Prostate gland (tissue), 2 donors: Measurements from ENCODE around the gene RNF187.

ENCODE experiments used
- POLR2AphosphoS5 ChIP-seq: sonication (generic); formaldehyde crosslinking; IDR thresholded peaks from one replicate; pipeline ENCODE4 v1.6.1; 2017; ENCODE audit warnings: antibody characterized with exemption
- TF ChIP-seq, protein P1 (sequence below), 4 experiments: fragments of 200-600 bp in 2 of 4; fragments of 450-650 bp in 2 of 4; sonication (generic) in 2 of 4; IDR thresholded peaks; 1 replicate in 3 of 4; 2 replicates in 1 of 4; pipeline ENCODE4 v1.5.1; 2016 to 2019; ENCODE audit warnings: antibody characterized with exemption in 4 of 4, mild to moderate bottlenecking in 2 of 4, moderate library complexity in 2 of 4

DNA sequence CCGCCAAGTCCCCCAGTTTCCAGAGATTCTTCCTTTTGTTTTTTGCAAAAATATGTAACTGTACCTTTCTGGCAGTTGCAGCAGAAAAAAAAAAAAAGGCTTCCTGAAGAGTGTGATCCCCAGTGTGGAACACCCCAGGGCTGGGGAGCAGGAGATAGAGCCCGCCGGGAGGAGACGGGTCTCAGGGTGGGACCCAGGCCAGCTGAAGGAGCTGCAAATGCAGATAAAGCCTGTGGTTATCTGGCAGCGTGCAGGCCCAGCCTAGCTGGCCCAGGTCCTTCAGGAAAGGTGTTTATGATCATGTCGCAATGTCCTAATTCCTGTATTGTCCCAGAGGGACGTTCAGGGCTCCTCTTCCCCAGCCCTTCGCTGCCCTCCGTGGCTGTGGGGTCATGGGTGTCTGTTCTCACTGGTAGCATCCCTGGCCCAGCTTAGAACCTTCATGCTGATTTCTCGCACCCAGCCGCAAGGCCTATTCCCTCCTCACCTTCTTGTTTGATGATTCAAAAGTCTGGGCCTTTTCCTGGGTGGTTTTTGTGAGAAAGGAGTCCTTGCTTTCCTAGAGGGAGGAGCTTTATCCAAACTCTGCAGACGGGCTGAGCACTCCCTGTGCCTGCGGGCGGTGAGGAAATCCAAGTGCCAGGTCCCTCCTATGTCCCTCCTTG lies 26.2 kb downstream of the RNF187 start:
- TF ChIP-seq POLR2AphosphoS5, result no peak
- TF ChIP-seq, protein P1, sequence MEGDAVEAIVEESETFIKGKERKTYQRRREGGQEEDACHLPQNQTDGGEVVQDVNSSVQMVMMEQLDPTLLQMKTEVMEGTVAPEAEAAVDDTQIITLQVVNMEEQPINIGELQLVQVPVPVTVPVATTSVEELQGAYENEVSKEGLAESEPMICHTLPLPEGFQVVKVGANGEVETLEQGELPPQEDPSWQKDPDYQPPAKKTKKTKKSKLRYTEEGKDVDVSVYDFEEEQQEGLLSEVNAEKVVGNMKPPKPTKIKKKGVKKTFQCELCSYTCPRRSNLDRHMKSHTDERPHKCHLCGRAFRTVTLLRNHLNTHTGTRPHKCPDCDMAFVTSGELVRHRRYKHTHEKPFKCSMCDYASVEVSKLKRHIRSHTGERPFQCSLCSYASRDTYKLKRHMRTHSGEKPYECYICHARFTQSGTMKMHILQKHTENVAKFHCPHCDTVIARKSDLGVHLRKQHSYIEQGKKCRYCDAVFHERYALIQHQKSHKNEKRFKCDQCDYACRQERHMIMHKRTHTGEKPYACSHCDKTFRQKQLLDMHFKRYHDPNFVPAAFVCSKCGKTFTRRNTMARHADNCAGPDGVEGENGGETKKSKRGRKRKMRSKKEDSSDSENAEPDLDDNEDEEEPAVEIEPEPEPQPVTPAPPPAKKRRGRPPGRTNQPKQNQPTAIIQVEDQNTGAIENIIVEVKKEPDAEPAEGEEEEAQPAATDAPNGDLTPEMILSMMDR (IDR thresholded peaks at IDR 0.05), result no peak
